22Rv1 (cell line): ENCODE data around the gene GLRX3.

ENCODE experiments used
- H3K27ac ChIP-seq: fragments of 450-650 bp; 2 replicates; pipeline ENCODE4 v1.5.1; 2017
- CTCF ChIP-seq: fragments of 450-650 bp; IDR thresholded peaks from 2 replicates; pipeline ENCODE4 v1.5.1; 2017; ENCODE audit warnings: mild to moderate bottlenecking
- ZFX ChIP-seq: fragments of 450-650 bp; IDR thresholded peaks from 2 replicates; pipeline ENCODE4 v1.6.1; 2017; ENCODE audit warnings: antibody characterized with exemption, borderline replicate concordance

Gene GLRX3

GRCh38 chr10:130141460-130141859 is 5.3 kb downstream of the GLRX3 start:
- H3K27ac ChIP-seq = no peak overlapping the region
- no peak for TF ChIP-seq ZFX
- no peak for TF ChIP-seq CTCF

- TF ChIP-seq ZFX (no peak), CTCF (no peak)
- H3K27ac ChIP-seq = no peak overlapping the region
Observed at GRCh38 chr10:130141878-130142277, 5.7 kb downstream of the GLRX3 start.

GRCh38 chr10:130146042-130146441 is 9.9 kb downstream of the GLRX3 start:
- no peak overlapping the region for H3K27ac ChIP-seq
- no peak for TF ChIP-seq CTCF
- no peak for TF ChIP-seq ZFX

- TF ChIP-seq ZFX = no peak
- TF ChIP-seq CTCF = no peak
- H3K27ac ChIP-seq = no peak overlapping the region
Observed at GRCh38 chr10:130159192-130159794, 23.1 kb downstream of the GLRX3 start.

- TF ChIP-seq ZFX = no peak
- TF ChIP-seq CTCF = no peak
- H3K27ac ChIP-seq = no peak overlapping the region
Observed at GRCh38 chr10:130160775-130161174, 24.6 kb downstream of the GLRX3 start.

- TF ChIP-seq CTCF (no peak), ZFX (no peak)
- H3K27ac ChIP-seq = no peak overlapping the region
Observed at GRCh38 chr10:130161331-130161730, 25.1 kb downstream of the GLRX3 start.

- H3K27ac ChIP-seq = no peak overlapping the region
- TF ChIP-seq ZFX (no peak), CTCF (no peak)
Observed at GRCh38 chr10:130167193-130167592, 31.0 kb downstream of the GLRX3 start.
